Type B pancreatic cell (in vitro differentiated cells): Measurements from ENCODE around the gene GPR63. TPM values are rescaled to one million over a fixed set of nuclear protein-coding genes. Genes with fewer than 3 reads are reported as not detected.

ENCODE experiments used
- DNase-seq: peaks from one replicate; pipeline ENCODE4 v3.0.0; 2021; ENCODE audit warnings: mixed read lengths; ENCODE audit not compliant: unreplicated experiment; ENCODE audit errors: extremely low spot score
- H3K27ac Mint-ChIP-seq: 2 replicates; pipeline ENCODE4 v1.8.0; 2021; ENCODE audit warnings: mild to moderate bottlenecking, mixed read lengths
- H3K27me3 Mint-ChIP-seq: 2 replicates; pipeline ENCODE4 v1.8.0; 2021; ENCODE audit warnings: mixed read lengths
- H3K36me3 Mint-ChIP-seq: 2 replicates; pipeline ENCODE4 v1.8.0; 2021; ENCODE audit warnings: mixed read lengths
- H3K4me1 Mint-ChIP-seq: one replicate; pipeline ENCODE4 v1.8.0; 2021; ENCODE audit warnings: mixed read lengths; ENCODE audit not compliant: unreplicated experiment
- H3K4me3 Mint-ChIP-seq: 2 replicates; pipeline ENCODE4 v1.8.0; 2021; ENCODE audit warnings: mild to moderate bottlenecking, mixed read lengths
- H3K9me3 Mint-ChIP-seq: 2 replicates; pipeline ENCODE4 v1.8.0; 2021; ENCODE audit warnings: mixed read lengths
- CTCF ChIP-seq: fragments of 200-600 bp; sonication (generic); conservative IDR thresholded peaks from 2 replicates; pipeline ENCODE4 v1.5.0; 2021; ENCODE audit warnings: antibody characterized with exemption, mild to moderate bottlenecking
- total RNA-seq: library from RNA; stranded (reverse); gene quantifications from 2 replicates; pipeline ENCODE4 v1.2.1, GENCODE V29; 2021; ENCODE audit warnings: low replicate concordance

GPR63 gene
- total RNA-seq, 1 donor from 2014 or later: 4.0 TPM

GRCh38 chr6:96760153-96760687 is 77.1 kb downstream of the GPR63 start:
- Mint-ChIP-seq H3K27ac (no peak overlapping the region), H3K4me1 (no peaks in the 10 kb centered on the region), H3K9me3 (no peaks in the 10 kb centered on the region), H3K36me3 (no peaks in the 10 kb centered on the region), H3K27me3 (no peaks in the 10 kb centered on the region), H3K4me3 (no peak overlapping the region)
- no peak for DNase-seq
- no peak for TF ChIP-seq CTCF

- TF ChIP-seq CTCF: no peak
- no peaks in the 10 kb centered on the region for H3K4me1 Mint-ChIP-seq
- H3K27ac Mint-ChIP-seq: no peak overlapping the region
- H3K27me3 Mint-ChIP-seq: peaks cover 5% of the 10 kb centered on the region
- no peaks in the 10 kb centered on the region for H3K9me3 Mint-ChIP-seq
- H3K4me3 Mint-ChIP-seq: no peak overlapping the region
- DNase-seq: no peak
- no peaks in the 10 kb centered on the region for H3K36me3 Mint-ChIP-seq
Measured at GRCh38 chr6:96755096-96755495, 82.2 kb downstream of the GPR63 start.

GRCh38 chr6:96749891-96750290 is 87.4 kb downstream of the GPR63 start:
- no peaks in the 10 kb centered on the region for H3K4me1 Mint-ChIP-seq
- H3K27me3 Mint-ChIP-seq: peaks cover 5% of the 10 kb centered on the region
- no peaks in the 10 kb centered on the region for H3K9me3 Mint-ChIP-seq
- TF ChIP-seq CTCF: no peak
- DNase-seq: no peak
- H3K27ac Mint-ChIP-seq: no peak overlapping the region
- H3K4me3 Mint-ChIP-seq: no peak overlapping the region
- H3K36me3 Mint-ChIP-seq: no peaks in the 10 kb centered on the region

Other genes with a start within 250 kb of the GPR63 start
- 37.4 and 53.0 TPM in 2 replicates for gene NDUFAF4, start 60.4 kb upstream of the GPR63 start, total RNA-seq
- gene KLHL32, start 87.3 kb upstream of the GPR63 start, total RNA-seq: 1.6 and 7.7 TPM in 2 replicates